B cell (primary cell): Measurements from ENCODE around the gene GARRE1. TPM values are rescaled to one million over a fixed set of nuclear protein-coding genes. Genes with fewer than 3 reads are reported as not detected.

Source experiments
- ATAC-seq: fragments of 200-7000 bp; cut with Tn5 transposase; one replicate; pipeline ENCODE4 v1.10.0; 2021; ENCODE audit warnings: low read depth, mild to moderate bottlenecking, moderate number of reproducible peaks, moderate library complexity
- CTCF ChIA-PET: fragments of 350-600 bp; sonication (Branson Sonifier 250); formaldehyde crosslinking; loops from one replicate; lab custom pipeline; 2021; ENCODE audit warnings: antibody characterized with exemption, inconsistent platforms; lab: Charles Lee
- POLR2A ChIA-PET: fragments of 350-600 bp; sonication (Branson Sonifier 250); formaldehyde crosslinking; loops from one replicate; lab custom pipeline; 2021; ENCODE audit warnings: antibody characterized with exemption; lab: Charles Lee
- DNase-seq: peaks from one replicate; pipeline ENCODE4 v3.0.0; 2013
- H2AFZ ChIP-seq: 2 replicates; pipeline ENCODE4 v1.6.1; 2012; ENCODE audit warnings: mild to moderate bottlenecking, low read depth, low read length; ENCODE audit not compliant: insufficient read depth, poor library complexity, severe bottlenecking
- H3K27ac ChIP-seq, 2 donors: 1 replicate in 1 of 2; 2 replicates in 1 of 2; pipeline ENCODE4 v1.5.1; 2012 to 2013; ENCODE audit warnings: low read length in 2 of 2, mild to moderate bottlenecking in 2 of 2, moderate library complexity in 1 of 2
- H3K27me3 ChIP-seq, 4 experiments: fragments of 200-600 bp in 1 of 4; sonication (generic) in 1 of 4; replicated peaks in 1 of 4; 1 replicate in 2 of 4; 2 replicates in 2 of 4; pipeline versions ENCODE4 v1.6.1 to v1.7.0; 2013 to 2016; ENCODE audit warnings: low read length in 3 of 4, mild to moderate bottlenecking in 2 of 4, mixed read lengths in 1 of 4, moderate library complexity in 1 of 4; ENCODE audit not compliant: insufficient read depth in 4 of 4, control insufficient read depth in 3 of 4; ENCODE audit errors: control extremely low read depth in 1 of 4
- H3K36me3 ChIP-seq, 2 experiments: replicated peaks in 1 of 2; 1 replicate in 1 of 2; 2 replicates in 1 of 2; pipeline versions ENCODE4 v1.6.1 to v1.7.1; 2013; ENCODE audit warnings: low read length in 1 of 2; ENCODE audit not compliant: insufficient read depth in 2 of 2, control insufficient read depth in 1 of 2; ENCODE audit errors: control extremely low read depth in 1 of 2, extremely low read depth in 1 of 2
- H3K4me1 ChIP-seq, 2 donors: fragments of 200-600 bp in 1 of 2; sonication (generic) in 1 of 2; 1 replicate in 1 of 2; 2 replicates in 1 of 2; pipeline versions ENCODE4 v1.5.1 to v1.6.1; 2013 to 2017; ENCODE audit warnings: low read length in 2 of 2; ENCODE audit not compliant: control insufficient read depth in 2 of 2, insufficient read depth in 2 of 2
- H3K4me2 ChIP-seq: replicated peaks from 2 replicates; pipeline ENCODE3; 2012; ENCODE audit warnings: mild to moderate bottlenecking, low read depth, low read length; ENCODE audit not compliant: poor library complexity, severe bottlenecking
- H3K4me3 ChIP-seq, 5 experiments: fragments of 200-600 bp in 1 of 5; sonication (generic) in 1 of 5; 1 replicate in 3 of 5; 2 replicates in 2 of 5; pipeline versions ENCODE4 v1.5.1 to v1.7.0; 2011 to 2016; ENCODE audit warnings: low read length in 4 of 5, mild to moderate bottlenecking in 4 of 5, low read depth in 2 of 5, control low read depth in 1 of 5, moderate library complexity in 1 of 5; ENCODE audit not compliant: insufficient read depth in 1 of 5; ENCODE audit errors: control extremely low read depth in 1 of 5, extremely low read depth in 1 of 5
- H3K79me2 ChIP-seq: fragments of 200-600 bp; sonication (generic); one replicate; pipeline ENCODE4 v1.6.0; 2016; ENCODE audit warnings: low read length; ENCODE audit not compliant: control insufficient read depth, insufficient read depth
- H3K9ac ChIP-seq: fragments of 200-600 bp; sonication (generic); 2 replicates; pipeline ENCODE4 v1.6.1; 2017; ENCODE audit warnings: mild to moderate bottlenecking, low read length, moderate library complexity
- H3K9me3 ChIP-seq, 3 donors: one replicate each; pipeline versions ENCODE4 v1.6.1 to v1.7.1; 2013; ENCODE audit warnings: low read length in 2 of 3; ENCODE audit not compliant: control insufficient read depth in 2 of 3, insufficient read depth in 1 of 3; ENCODE audit errors: control extremely low read depth in 1 of 3
- H4K20me1 ChIP-seq: 2 replicates; pipeline ENCODE4 v1.6.0; 2012; ENCODE audit warnings: mild to moderate bottlenecking, low read length; ENCODE audit not compliant: insufficient read depth, control insufficient read depth, poor library complexity, severe bottlenecking
- H3K27ac Mint-ChIP-seq: one replicate; pipeline ENCODE4 v1.8.0; 2021; ENCODE audit warnings: mixed read lengths
- H3K27me3 Mint-ChIP-seq: one replicate; pipeline ENCODE4 v1.8.0; 2021; ENCODE audit warnings: mixed read lengths
- H3K4me1 Mint-ChIP-seq: one replicate; pipeline ENCODE4 v1.8.0; 2021; ENCODE audit warnings: mixed read lengths
- H3K4me3 Mint-ChIP-seq: one replicate; pipeline ENCODE4 v1.8.0; 2021; ENCODE audit warnings: mixed read lengths
- H3K9me3 Mint-ChIP-seq: one replicate; pipeline ENCODE4 v1.8.0; 2022; ENCODE audit warnings: mixed read lengths; ENCODE audit not compliant: insufficient read depth
- EZH2 ChIP-seq: IDR thresholded peaks from 2 replicates; pipeline ENCODE4 v1.6.1; 2012; ENCODE audit warnings: borderline replicate concordance, low read depth, mild to moderate bottlenecking, moderate library complexity, low read length; ENCODE audit not compliant: insufficient read depth, poor library complexity, severe bottlenecking
- WGBS: methylation state at CpG from one replicate; pipeline ENCODE4 v1.1.5; 2013; ENCODE audit warnings: missing lambda C conversion rate; ENCODE audit not compliant: insufficient coverage; 5-methylcytosine and 5-hydroxymethylcytosine counted together
- intact Hi-C: fragments of 100-400 bp; cut with micrococcal nuclease; formaldehyde crosslinking; loops from one replicate; pipeline ENCODE4 v1.10.0; 2022
- polyA plus RNA-seq: library from polyadenylated mRNA; depleted of rRNA; stranded (reverse); fragments of >200 nt; gene quantifications from 2 replicates; pipeline ENCODE4 v1.2.3, GENCODE V29; 2012
- total RNA-seq, 2 donors: library from RNA; stranded (reverse); fragments of 120-200 nt in 1 of 2; gene quantifications; 1 replicate in 1 of 2; 2 replicates in 1 of 2; pipeline versions ENCODE4 v1.2.3 to v1.2.4, GENCODE V29; 2013 to 2022
- TF ChIP-seq, protein P1 (sequence below): fragments of 200-600 bp; IDR thresholded peaks from one replicate; pipeline ENCODE4 v1.8.0; 2022; ENCODE audit warnings: antibody characterized with exemption, mild to moderate bottlenecking

GARRE1 gene
- total and polyA plus RNA-seq, 2 donors (not counting 1 experiment from before 2014, with no cell fraction given) = 26.3 to 55.6 TPM

DNA sequence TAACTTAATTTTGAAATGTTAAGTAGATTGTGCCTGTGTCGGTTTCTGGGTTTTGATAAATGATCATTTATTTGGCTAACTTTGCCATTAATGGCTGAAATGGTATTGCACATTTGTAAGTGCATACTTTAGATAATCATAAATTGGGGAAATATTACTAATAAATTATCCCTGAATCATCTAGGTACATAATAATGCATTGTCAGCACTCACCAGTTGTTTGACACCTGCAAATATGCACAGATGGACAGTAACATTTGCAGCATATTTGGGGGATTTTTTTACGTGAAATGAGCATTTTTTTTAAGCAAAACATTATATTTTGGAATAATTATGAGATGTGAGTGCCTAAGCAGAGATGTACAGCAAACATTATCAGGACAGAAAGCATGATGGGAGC, 41.1 kb upstream of the GARRE1 start:
- CTCF ChIA-PET = interaction anchor here (1.2 to 1.5 kb wide), 2 partner anchors 10 to 34 kb away, joined by 3 read pairs; no protein-coding TSS in a partner anchor

GRCh38 chr19:34214040-34214439, 40.3 kb upstream of the GARRE1 start:
- POLR2A ChIA-PET = no interaction called here
- TF ChIP-seq, protein P1, sequence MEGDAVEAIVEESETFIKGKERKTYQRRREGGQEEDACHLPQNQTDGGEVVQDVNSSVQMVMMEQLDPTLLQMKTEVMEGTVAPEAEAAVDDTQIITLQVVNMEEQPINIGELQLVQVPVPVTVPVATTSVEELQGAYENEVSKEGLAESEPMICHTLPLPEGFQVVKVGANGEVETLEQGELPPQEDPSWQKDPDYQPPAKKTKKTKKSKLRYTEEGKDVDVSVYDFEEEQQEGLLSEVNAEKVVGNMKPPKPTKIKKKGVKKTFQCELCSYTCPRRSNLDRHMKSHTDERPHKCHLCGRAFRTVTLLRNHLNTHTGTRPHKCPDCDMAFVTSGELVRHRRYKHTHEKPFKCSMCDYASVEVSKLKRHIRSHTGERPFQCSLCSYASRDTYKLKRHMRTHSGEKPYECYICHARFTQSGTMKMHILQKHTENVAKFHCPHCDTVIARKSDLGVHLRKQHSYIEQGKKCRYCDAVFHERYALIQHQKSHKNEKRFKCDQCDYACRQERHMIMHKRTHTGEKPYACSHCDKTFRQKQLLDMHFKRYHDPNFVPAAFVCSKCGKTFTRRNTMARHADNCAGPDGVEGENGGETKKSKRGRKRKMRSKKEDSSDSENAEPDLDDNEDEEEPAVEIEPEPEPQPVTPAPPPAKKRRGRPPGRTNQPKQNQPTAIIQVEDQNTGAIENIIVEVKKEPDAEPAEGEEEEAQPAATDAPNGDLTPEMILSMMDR = no peak
- no peak for TF ChIP-seq EZH2
- Histone ChIP-seq H3K4me2 (no peak overlapping the region), H3K9me3 (no peaks in the 10 kb centered on the region), H4K20me1 (peaks cover 4% of the 10 kb centered on the region), H3K4me1 (peaks cover 22 to 24% of the 10 kb centered on the region in 2 donors), H2AFZ (no peak overlapping the region), H3K4me3 (no peak overlapping the region), H3K9ac (no peak overlapping the region), H3K27me3 (no peaks in the 10 kb centered on the region), H3K79me2 (peaks cover 22% of the 10 kb centered on the region), H3K36me3 (peaks cover 0 to 41% of the 10 kb centered on the region in 2 experiments), H3K27ac (no peak overlapping the region)
- no peaks in the 10 kb centered on the region for H3K27me3 Mint-ChIP-seq
- H3K4me1 Mint-ChIP-seq = peaks cover 19% of the 10 kb centered on the region
- no peak overlapping the region for H3K4me3 Mint-ChIP-seq
- no peaks in the 10 kb centered on the region for H3K9me3 Mint-ChIP-seq
- CTCF ChIA-PET = interaction anchor here (1.0 to 1.5 kb wide), 2 partner anchors 12 to 35 kb away, joined by 3 to 5 read pairs; no protein-coding TSS in a partner anchor
- DNase-seq (no peak), ATAC-seq (no peak)
- no peak overlapping the region for H3K27ac Mint-ChIP-seq
- 97% methylated on average over 2 of the region's 4 CpGs for WGBS
- intact Hi-C loops = no loop called here

More for the DNA sequence above, 41.1 kb upstream of the GARRE1 start:
- TF ChIP-seq EZH2 = no peak
- TF ChIP-seq, protein P1 = no peak
- ATAC-seq = no peak
- intact Hi-C loops = no loop called here
- WGBS = no CpG with 5 or more reads among the region's 2 CpGs
- Histone ChIP-seq H3K79me2 (peaks cover 22% of the 10 kb centered on the region), H3K36me3 (peaks cover 0 to 48% of the 10 kb centered on the region in 2 experiments), H3K27me3 (no peaks in the 10 kb centered on the region), H3K27ac (no peak overlapping the region), H3K9me3 (no peaks in the 10 kb centered on the region), H2AFZ (no peak overlapping the region), H4K20me1 (peaks cover 4% of the 10 kb centered on the region), H3K9ac (no peak overlapping the region), H3K4me1 (peaks cover 15 to 17% of the 10 kb centered on the region in 2 donors), H3K4me2 (no peak overlapping the region), H3K4me3 (no peak overlapping the region)
- no peak for DNase-seq
- Mint-ChIP-seq H3K4me1 (peaks cover 15% of the 10 kb centered on the region), H3K4me3 (no peak overlapping the region), H3K9me3 (no peaks in the 10 kb centered on the region), H3K27ac (no peak overlapping the region), H3K27me3 (no peaks in the 10 kb centered on the region)
- POLR2A ChIA-PET = no interaction called here
